HG03095 (cell line): ENCODE results near the gene SUSD5.

Experiments used
- ATAC-seq: cut with Tn5 transposase; IDR thresholded peaks from one replicate; pipeline ENCODE4 v1.9.1; 2021; ENCODE audit warnings: moderate library complexity; ENCODE audit not compliant: unreplicated experiment

The SUSD5 gene

DNA sequence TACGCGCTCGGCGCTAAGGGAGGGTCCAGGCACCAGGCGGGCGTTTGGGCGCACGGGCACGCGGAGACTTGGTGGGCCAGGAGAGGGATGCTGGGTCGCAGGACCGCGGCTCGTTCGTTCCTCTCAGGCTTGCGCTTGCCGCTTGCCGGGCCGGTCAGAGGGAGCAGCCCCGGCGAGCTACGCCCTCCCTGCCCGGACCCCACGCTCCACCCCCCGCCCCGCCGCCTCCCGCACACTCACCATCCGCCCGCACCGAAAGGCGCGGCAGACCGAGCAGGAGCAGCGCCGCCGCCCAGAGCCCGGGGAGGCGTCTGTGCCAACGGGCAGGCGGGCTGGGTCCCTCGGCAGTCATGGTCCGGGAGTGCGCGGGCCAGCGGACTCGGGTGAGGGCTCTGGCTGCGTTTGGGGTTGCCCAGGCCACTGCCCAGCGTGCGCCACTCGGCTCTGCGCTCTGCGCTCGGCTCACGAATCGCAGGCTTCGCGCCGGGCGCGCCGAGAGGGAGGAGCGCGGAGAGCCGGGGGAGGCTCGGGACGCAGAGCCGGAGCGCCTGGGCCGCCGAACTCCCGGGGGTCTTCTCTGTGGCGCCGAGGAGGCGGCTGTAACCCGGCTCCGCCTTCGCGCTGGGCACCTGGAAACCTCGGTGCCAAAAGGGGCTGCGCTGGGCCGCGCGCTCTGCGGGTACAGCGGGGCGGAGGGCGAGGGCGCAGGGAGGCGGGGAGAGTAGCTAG lies at the start of gene SUSD5:
SUSD5 (minus strand) TSS at position 365 of the 729 bp plus-strand sequence; CDS start at position 352, 13 bp downstream.
- ATAC-seq: no peak

DNA sequence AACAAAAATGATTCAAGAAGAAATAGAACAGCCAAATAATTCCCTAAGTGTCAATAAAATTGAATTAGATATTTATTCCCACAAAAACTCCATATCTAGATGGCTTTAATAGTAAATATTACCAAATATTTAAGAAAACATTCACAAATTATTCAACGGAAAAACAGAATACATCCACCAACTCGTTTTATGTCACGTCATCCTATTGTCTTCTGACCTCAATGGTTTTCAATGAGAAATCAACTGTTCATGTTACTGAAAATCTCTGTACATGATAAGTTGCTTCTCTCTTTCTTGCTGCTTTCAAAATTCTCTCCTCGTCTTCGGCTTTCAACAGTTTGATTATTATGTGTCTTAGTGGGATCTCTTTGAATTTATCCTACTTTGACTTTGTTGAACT lies 41.5 kb upstream of the SUSD5 start:
- ATAC-seq: no peak

DNA sequence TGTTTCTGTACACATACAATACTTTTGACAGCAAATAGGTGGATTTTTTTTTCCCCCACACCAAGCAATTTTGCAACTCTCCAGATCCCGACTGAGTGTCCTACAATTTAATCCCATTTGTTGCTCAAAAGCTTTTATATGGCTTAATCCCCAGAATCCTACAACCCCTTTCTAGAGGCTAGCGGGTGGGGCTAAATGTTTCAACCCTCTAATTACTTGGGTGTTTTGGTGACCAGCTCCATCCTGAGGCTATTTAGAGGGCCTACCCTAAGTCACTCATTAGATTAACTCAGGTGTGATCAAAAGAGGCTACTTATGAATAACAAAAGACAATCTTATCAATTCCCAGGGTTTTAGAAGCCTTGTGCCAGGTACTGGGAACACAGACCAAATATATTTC lies 37.6 kb upstream of the SUSD5 start:
- ATAC-seq: no peak

DNA sequence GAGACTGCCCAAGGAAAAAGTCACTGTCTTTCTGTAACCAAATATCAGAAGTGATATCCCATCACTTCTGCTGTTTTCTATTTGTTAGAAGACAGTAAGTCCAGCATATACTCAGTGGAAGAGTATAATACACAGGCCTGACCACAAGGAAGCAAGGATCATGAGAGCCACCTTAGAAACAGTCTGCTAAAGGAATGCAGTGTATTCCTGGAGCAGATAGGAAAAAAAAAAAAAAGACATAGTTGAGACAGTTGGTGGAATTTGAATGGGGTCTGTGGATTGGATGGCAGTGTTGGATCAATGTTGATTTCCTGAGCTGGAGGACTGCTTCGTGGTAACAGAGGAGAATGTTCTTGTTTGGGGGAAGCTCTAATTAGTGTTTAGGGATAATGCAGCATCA lies 32.1 kb upstream of the SUSD5 start:
- no peak for ATAC-seq

DNA sequence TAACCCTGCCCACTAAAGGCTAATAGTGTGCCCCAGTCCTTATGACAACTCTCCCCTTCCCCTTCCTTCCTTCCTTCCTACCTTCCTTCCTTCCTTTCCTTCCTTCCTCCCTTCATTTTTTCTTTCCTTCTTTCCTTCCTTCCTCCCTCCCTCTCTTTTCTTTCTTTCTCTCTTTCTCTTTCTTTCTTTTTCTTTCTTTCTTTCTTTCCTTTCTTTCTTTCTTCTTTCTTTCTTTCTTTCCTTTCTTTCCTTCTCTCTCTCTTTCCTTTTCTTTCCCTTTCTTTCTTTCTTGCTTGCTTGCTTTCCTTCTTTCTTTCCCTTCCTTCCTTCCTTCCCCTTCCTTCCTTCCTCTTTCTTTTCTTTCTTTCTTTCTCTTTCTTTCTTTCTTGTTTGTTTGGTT lies 28.2 kb upstream of the SUSD5 start:
- ATAC-seq: no peak

DNA sequence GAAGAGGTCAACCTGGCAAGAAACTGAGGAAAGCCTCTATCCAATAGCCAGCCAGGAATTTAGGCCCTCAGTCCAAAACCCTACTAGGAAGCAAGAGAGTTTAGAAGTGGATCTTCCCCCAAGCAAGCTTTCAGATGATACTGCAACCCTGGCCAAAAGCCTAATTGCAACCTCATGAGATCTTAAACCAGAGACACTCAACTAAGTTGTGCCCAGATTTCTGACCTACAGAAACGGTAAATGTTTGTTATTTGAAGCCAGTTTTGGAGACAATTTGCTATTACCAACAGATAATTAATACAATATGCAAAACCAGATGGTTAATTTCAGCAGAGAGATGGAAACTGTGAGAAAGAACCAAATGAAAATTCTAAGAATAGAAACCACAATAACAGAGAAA lies 21.7 kb upstream of the SUSD5 start:
- no peak for ATAC-seq

DNA sequence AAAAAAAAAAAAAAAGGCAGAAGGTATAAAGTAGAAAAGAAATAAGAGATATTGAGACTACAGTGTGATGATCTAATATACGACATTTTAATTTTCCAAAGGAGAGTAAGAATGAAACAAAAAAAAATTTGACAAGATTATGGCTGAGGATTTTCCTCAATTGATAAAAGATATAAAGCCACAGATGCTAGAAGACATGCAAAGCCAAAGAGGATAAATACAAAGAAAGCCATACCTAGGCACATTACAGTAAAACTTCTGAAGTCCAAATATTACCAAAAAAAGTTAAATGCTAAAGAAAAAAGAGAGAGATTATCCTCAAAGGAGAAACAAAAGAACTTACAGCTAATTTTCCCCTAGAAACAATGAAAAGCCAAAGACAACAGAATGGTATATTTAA lies 20.3 kb upstream of the SUSD5 start:
- ATAC-seq: no peak

DNA sequence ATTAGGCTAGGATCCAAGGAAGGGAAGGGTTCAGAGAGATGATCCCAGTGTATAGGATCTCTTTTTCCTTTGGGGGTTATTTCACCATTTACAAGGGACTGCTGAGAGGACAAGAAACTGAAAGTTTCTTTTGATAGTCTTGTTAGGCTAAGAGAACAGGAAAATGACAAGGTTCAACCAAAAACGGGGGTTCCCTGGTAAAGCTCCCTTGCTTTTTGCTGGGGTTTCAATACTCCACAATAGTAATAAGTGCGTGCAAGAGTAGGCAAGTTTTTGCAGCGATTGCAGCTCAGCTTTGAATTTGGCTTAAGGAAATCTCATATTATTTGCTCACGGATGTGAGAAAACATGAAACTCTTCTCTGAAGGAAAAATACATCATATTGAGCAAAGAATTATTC lies 18.8 kb upstream of the SUSD5 start:
- ATAC-seq: no peak

DNA sequence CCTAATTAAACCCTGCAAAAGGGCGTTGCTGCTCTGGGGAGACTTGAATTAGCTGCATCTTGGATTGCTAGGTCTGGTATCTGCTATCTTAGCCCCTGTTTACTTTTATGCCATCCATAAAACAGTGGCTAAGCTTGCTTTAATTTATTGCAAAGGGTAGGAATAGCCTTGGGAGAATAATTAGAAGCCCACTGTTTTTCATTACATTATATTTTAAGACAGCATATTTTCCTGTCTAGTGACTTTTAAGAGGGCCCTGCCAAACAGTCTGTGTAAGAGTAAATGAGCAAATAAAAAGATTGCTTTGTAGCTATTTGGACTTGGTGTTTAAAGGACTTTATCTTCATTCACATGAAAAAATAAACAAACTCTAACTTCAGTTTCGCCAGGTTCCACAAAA lies 17.4 kb upstream of the SUSD5 start:
- ATAC-seq: no peak

DNA sequence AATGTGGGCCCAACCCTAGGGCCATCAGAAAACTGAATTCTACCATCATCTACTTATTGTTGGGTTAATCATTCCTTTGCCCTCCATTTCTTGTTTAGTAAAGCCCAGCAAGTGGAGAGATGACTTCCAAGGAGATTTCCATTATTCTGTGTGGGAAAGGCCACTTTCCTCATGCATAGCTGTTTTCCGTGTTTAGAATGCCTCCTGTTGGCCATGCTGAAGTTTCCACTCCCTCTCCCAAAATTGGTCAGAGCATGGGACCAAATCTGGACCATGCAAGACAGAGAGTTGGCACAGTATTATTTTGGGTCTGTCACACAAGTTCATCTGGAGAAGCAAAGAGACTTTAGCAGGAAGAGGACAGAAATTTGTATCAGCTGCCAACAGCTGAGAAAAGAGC lies 15.3 kb upstream of the SUSD5 start:
- no peak for ATAC-seq

DNA sequence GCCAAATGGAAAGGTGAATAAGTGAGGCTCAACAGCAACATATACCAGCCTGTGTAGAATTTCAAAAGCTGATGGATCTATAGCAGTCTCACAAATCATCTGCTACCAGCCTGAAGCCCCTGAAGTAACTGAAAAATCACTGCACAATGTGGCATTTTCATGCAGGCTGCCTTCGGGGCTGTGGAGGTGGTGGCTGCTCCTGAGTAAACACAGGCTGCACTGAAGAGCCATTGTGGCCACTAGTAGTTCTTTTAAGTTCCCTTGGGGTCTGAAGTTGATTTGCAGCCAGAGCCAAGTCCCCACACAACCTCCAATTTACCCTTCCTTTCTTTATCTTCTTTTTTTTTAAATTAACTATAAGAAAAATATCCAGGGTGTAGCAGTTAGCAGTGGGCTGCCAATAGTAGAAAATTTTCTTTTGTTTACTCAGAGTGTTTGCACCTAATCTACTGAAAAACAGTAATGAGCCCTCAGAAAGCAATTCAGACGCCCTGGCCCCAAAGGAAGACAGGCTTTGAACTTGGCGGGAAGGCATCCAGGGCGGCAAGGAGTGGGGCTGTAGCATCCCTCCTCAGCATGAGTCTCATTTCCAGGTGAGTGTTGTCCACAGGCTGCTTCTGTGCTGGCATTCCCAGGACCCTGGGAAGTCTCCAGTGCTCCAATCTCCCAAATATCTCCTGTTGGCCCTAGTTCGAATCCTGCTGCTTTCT lies 13.3 kb upstream of the SUSD5 start:
- ATAC-seq: no peak

DNA sequence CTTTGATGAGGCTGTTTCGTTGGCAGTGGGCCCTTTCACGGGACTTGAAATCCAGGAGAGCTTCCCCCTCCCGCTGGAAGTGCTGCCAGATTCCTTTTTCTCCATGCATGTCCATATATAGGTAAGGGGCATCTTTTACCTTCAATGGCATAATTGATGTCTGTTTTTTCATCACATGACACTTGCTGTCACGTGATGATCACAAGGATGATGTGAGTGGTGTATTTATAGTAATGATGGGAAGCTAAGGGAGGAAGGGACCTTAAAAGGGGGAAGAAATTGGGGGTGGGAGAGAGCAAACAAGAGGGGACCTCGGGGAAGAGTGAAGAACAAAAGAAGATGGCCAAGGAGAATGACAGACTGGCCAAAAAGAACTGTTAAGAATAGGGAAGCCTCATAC lies 11.3 kb upstream of the SUSD5 start:
- ATAC-seq: no peak

DNA sequence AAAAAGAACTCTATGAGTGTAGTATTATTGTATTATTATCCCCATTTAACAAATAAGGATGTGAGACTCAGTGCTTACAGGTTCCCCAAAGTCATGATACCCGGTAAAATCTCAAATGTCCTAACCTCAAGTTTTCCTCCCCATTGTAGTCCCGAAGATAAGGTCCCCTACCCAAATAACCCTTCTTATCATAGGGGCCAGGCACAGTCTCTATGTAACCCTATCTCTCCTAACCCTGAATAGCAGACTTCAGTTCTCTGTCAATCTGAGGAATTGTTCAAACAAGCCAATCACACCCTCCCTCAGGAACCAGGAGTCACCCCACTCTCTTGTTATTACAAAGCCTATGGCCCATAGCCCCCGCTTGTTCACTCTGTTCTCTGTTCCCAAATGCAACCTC lies 10.5 kb upstream of the SUSD5 start:
- no peak for ATAC-seq

DNA sequence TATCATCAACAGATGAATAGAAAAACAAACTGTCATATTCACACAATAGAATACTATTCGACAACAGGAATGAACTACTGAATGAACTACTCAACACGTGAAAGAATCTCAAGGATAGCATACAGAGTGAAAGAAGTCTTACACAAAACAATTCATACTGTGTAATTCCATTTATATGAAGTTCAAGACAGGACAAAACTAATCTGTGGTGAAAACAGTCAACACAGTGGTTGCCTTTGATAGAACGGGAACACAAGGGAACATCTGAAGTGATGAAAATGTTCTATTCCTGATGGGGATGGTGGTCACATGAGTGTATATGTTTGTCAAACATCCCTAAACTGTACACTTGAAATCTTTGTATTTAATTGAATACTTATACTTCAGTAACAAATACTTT lies 2.6 kb upstream of the SUSD5 start:
- ATAC-seq: no peak

DNA sequence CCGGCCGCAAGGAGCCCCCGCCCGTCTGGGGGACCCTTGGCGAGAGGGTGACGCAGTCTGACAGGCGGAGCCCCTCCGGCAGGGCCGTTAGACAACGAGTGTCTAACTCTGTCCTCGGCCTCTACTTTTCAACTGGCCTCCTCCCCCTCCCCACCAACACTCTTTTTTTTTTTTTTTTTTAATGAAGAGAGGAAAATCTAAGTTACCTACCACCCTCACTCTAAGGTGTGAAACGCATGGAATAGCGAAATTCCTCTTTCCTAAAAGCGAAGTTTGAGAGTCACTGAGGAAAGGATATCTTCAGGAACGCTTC lies 521 bp upstream of the SUSD5 start:
- no peak for ATAC-seq

DNA sequence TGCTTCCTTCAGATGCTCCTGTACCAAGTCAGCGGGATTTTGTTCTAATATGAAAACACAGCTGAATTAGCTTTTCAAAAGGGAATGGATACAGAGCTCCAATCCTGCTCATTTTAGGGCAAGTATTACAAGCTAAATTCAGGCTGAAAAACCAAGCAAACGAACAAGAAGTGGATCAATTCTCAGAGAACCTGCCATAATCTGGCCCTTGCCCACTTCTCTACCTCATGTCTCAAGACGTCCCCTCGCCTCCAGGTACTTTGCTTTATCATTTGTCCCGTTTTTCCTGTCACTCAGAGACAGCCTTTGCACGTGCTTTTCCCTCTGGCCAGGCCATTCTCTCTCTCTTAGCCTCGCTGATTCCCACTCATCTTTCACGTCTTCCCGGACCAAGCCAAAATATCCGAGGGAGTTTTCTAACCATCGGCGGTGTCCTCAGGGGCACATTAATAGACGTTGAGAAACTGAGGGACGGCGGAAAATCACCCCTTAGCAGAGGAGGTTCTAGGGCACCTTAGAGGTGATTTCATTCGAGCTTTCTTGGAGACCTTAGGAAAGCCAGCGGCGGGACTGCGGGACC lies 654 bp downstream of the SUSD5 start:
- ATAC-seq: no peak

DNA sequence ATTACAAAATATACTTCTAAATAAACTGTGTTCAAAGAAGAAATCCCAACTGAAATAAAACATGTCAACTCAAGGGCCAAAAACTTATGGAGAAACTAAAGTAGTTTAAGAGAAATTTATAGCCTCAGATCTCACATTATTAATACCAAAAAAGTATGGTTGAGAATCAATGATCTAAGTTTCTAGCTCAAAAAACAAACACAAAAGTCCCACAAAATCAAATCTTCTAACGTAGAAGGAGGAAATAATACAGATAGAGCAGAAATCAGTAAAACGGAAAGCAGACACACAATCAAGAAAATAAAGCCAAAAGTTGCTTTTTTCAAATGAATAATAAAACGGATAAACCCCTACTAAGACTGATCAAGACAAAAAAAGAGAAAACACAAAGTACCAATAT lies 2.9 kb downstream of the SUSD5 start:
- ATAC-seq: no peak

DNA sequence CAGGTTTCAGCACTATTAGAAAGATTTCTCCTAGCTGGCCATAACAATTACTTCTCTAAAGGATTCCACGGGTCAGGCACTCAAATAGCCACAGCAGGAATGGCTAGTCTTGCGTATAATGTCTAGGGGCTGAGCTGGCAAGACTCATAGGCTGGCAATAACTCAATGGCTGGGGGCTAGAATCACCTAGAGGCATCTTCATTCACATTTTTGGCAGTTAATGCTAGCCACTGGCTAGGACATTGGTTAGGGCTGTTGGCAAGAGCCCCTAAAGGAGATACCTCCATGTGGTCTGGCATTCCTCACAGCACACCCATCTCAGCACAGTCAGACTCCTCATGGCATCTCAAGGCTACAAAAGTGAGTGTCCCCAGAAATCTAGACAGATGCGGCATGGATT lies 6.2 kb downstream of the SUSD5 start:
- no peak for ATAC-seq

DNA sequence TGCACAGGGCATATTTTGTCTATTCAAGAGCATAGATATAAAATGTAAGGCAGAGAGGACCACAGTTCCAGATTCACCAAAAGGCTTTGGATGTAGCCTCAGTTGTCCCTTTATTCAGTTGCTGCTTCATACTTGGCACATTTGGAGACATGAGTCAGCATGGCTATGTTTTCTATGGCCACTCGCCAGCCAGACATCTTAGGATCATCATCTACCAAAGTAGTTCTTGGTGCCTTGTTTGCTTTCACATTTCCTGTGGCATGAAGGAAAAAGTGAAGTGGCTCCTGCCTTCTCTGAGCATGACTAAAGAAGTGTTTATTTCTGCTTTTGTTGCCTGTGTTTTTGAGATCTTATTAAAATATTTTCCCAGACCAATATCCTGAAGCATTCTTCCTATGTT lies 7.2 kb downstream of the SUSD5 start:
- ATAC-seq: no peak

DNA sequence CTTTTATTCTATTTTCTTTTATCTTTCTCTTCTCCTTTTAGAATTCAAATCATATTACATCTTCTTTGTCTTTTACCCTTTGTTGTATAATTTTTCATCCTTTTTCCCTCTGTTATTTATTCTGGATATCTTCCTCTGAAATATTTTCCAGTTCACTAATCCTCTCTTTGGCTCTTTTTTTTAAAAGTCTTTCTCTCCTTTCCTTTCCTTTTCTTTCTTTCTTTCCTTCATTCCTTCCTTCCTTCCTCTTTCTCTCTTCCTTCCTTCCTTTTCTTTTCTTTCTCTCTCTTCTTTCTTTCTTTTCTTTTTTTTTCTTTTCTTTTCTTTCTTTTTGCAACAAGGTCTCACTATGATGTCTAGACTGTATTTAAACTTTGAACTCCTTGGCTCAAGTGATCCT lies 9.3 kb downstream of the SUSD5 start:
- no peak for ATAC-seq

DNA sequence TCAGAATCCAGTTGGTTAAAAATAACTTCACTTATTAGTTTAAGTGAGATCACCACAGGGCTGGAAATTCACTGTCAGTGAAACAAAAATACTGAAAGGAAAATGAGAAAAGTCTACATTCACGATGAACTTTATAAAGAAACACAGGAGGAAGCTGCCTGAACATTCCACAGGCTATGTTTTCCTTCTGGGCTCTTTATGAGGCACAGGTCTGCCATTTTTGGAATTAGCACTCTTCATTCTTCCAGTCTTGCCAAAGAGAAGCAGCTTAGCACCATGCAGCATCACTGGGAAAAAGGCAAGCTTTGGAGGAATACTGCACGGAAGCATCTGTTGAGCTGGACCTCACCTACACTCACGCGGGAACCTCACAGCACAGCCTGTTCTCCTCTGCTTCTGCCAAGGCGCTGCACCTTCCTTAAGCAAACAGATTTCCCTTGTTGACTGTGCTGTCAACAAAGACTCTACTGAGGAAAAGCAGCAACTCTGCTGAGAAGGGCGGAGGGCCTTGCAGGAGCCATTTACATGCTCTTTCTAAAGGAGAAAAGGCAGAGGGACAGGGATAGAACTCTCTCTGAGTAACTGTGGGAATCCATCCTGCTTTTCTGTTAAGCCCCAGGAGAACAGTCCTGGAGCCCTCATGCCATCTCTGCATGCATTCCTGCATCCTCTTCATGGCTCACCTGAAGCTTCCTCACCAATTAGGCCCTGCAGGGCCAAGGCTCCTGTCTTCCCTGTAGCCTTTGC lies 15.7 kb downstream of the SUSD5 start:
- no peak for ATAC-seq

DNA sequence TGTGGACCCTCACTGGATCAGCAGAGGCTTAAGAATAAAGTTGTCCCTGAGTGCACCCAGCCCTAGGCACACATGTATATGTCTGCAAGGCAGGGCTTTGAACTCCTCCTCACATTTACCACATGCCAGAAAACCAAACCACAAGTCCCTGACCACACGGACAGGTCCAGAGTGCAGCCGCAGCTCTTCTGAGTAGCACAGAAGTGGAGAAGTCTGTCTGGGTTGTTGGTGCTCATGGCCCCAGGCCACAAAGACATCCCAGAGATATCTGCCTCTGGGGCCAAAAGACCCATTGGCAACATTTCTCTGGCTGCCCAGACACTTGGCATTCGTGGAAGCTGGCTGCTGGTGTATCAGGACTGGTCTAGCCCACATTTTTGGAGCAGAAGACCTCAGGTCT lies 17.4 kb downstream of the SUSD5 start:
- ATAC-seq: no peak
